SK-N-MC (cell line): Measurements from ENCODE around the gene CRMP1.

Experiments used
- EZH2 ChIP-seq: fragments of 200-600 bp; sonication (generic); IDR thresholded peaks from one replicate; pipeline ENCODE4 v1.6.1; 2017; ENCODE audit warnings: antibody characterized with exemption
- FOXP2 ChIP-seq: optimal IDR thresholded peaks from 2 replicates; pipeline ENCODE3; 2011; ENCODE audit warnings: mild to moderate bottlenecking, moderate library complexity; ENCODE audit not compliant: insufficient read depth; ENCODE audit errors: extremely low read length, control extremely low read depth
- POLR2AphosphoS5 ChIP-seq: IDR thresholded peaks from 2 replicates; pipeline ENCODE4 v1.6.1; 2012; ENCODE audit warnings: mild to moderate bottlenecking, low read depth, low read length, borderline replicate concordance

- TF ChIP-seq EZH2 = no peak
- TF ChIP-seq POLR2AphosphoS5 = no peak
- no peak for TF ChIP-seq FOXP2
Measured at GRCh38 chr4:5839751-5840674, 52.9 kb downstream of the CRMP1 start.
